AML-193 (cell line): ENCODE data around the gene MED13L.
"Not testable (repeated sequence)": the region's sequence is repeated elsewhere in the genome, so short reads cannot be mapped to it uniquely, and the experiment has no call there.

ENCODE experiments used
- DNase-seq, 2 experiments: peaks; one replicate each; lab custom pipeline; 2025; lab: John Stamatoyannopoulos, UW

Gene MED13L

GRCh38 chr12:116012757-116013156, 264.7 kb downstream of the MED13L start:
- no peak for DNase-seq

- DNase-seq = no peak
Observed at GRCh38 chr12:116011217-116011616, 266.3 kb downstream of the MED13L start.

GRCh38 chr12:116010467-116010866, 267.0 kb downstream of the MED13L start:
- no peak for DNase-seq

- DNase-seq = no peak
Observed at GRCh38 chr12:116009805-116010204, 267.7 kb downstream of the MED13L start.

GRCh38 chr12:116006141-116006540, 271.4 kb downstream of the MED13L start:
- no peak for DNase-seq

- no peak for DNase-seq
Observed at GRCh38 chr12:116002890-116003536, 274.5 kb downstream of the MED13L start.

GRCh38 chr12:116000252-116000651, 277.2 kb downstream of the MED13L start:
- no peak for DNase-seq

- no peak for DNase-seq
Observed at GRCh38 chr12:115999582-115999981, 277.9 kb downstream of the MED13L start.

- no peak for DNase-seq
Observed at GRCh38 chr12:115998794-115999478, 278.6 kb downstream of the MED13L start.

- peak; percentile 40 to 49 for DNase-seq
Observed at GRCh38 chr12:115998119-115998633, 279.3 kb downstream of the MED13L start.

GRCh38 chr12:115993737-115994136, 283.8 kb downstream of the MED13L start:
- no peak for DNase-seq

- no peak for DNase-seq
Observed at GRCh38 chr12:115990241-115990640, 287.3 kb downstream of the MED13L start.

- DNase-seq = no peak
Observed at GRCh38 chr12:115988625-115989563, 288.6 kb downstream of the MED13L start.

- no peak for DNase-seq
Observed at GRCh38 chr12:115988212-115988611, 289.3 kb downstream of the MED13L start.

- no peak for DNase-seq
Observed at GRCh38 chr12:115984616-115985015, 292.9 kb downstream of the MED13L start.

GRCh38 chr12:115983226-115983798, 294.2 kb downstream of the MED13L start:
- no peak for DNase-seq

- DNase-seq = no peak
Observed at GRCh38 chr12:115980339-115980738, 297.2 kb downstream of the MED13L start.

- DNase-seq = no peak
Observed at GRCh38 chr12:115979851-115980250, 297.6 kb downstream of the MED13L start.

GRCh38 chr12:115979351-115979750, 298.1 kb downstream of the MED13L start:
- DNase-seq = no peak

- DNase-seq = not testable (repeated sequence)
Observed at GRCh38 chr12:115976829-115977228, 300.7 kb downstream of the MED13L start.

- no peak for DNase-seq
Observed at GRCh38 chr12:115975411-115975810, 302.1 kb downstream of the MED13L start.
